CD4-positive, alpha-beta T cell treated with Interferon gamma for 1 hour (primary cell): ENCODE measurements around the gene TCF7L2.

Experiments
- DNase-seq: peaks from one replicate; pipeline ENCODE4 v3.0.0-alpha.2; 2020

The TCF7L2 gene

DNA sequence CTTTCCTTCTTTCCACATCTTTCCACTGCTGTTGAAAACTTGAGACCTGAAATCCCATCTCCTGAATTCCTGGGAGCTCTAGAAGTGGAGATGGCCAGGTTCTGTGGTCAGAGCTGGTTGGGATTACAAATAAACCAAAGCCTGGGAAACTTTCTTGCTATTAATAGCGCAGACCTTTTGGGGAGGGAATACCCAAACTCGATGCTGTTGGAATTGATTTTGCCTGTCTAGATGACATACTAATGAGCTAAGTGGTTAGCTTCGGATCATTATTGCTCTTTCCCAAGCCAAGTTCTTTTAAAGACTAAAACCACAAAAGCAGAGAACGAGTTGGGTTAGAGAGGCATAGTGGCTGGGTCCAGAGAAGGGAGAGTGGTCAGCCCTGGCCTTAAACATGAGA, 76.6 kb downstream of the TCF7L2 start:
- no peak for DNase-seq

DNA sequence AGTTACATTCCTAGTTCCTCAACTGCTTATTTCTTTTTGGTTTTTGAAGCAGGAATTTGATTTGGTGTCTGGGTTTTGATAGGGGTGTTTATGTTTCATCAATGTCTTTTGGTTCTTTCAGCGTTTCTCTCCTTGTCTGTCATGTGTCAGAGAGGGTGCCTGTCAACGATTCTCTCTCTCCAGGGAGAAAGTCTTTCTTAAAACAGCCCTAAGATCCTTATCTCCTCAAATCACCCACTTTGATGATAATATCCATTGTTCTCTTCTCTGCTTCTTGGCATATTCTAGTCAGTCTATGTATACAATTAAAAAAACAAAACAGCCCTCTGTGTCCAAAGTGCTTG, 77.2 kb downstream of the TCF7L2 start:
- DNase-seq: no peak

DNA sequence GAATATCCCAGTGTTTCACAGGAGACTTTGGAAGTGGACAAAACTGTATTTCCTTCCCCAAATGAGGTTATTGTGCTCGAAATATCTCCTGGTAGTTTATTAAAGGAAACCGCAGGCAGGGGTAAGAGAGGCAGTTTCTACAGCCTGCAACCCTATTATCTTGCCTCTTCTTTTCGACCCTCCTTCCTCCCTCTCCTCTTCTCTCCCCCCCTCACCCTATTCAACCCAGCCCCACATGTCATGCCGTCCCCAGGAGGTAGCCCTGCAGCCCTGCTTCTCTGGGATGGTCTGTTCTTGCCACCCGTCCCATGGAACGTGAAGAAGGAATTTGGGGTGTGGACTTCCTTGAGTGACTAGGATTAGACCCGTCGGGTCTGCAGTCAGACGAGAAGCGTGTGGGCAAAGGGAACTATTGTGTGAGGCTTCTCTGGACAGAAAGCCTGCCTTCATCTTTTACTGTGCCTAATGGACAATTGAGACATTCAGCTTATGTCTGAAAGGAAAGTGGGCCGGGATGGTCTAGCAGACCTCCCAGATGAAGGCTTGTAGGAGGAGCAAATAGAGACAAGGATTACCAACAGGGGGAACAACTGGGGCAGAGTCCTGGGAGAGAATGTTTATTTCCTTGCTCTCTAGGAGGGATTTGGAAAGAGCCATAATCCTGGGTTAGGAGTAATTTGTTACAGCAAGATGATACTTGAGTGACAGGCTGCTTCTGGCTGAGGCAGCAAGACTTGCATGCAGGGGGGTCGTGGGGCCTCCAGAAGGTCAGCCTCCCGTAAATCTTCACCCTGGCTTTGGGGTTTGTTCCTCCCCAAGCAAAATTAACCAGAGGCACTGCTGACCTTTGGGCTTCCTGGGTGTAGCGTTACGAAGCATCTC, 77.8 kb downstream of the TCF7L2 start:
- no peak for DNase-seq

DNA sequence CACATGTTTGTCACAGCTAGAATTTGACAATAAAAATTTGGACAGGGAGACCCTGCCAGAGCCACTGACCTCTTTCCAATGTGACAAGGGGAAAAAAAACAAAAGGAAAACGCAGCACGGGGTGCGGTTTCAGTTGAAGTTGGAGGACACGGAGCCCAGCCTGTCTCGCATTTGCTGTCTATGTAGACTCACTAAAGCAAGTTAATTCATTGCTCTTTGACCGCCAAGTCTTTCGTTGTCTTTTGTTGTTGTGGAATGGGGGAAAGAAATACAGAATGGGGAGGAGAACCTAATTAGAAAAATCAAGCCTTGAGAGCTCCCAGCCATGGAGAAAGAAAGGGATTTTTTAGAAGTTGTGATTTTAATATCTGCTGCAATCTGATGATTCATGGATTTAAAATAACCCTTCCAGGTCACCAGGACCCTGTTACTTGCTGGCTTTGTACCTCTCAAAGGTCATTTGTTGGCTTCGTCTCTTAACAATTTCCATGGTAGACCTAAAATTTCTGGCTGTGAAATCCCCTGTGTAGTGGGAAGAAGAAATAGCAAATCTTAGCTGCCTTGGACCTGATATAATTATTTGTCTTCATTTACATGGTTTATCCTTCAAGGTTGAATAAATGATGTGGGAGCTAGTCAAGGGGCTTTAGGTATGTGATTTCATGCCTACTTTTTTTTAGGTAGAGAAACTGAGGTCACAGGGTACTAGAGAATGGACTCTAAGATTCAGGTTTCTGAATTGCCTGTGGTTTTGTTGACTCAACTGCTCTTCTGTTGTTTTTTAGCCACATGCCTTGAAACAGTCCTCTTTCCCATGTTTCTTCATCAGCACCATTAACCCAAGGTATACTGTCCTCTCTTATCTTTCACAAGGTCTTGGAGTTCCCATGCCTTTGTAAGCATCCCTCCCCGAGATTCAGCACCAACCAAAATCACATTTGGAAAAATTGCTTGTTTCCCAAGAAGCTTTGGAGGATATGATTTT, 78.7 kb downstream of the TCF7L2 start:
- no peak for DNase-seq

DNA sequence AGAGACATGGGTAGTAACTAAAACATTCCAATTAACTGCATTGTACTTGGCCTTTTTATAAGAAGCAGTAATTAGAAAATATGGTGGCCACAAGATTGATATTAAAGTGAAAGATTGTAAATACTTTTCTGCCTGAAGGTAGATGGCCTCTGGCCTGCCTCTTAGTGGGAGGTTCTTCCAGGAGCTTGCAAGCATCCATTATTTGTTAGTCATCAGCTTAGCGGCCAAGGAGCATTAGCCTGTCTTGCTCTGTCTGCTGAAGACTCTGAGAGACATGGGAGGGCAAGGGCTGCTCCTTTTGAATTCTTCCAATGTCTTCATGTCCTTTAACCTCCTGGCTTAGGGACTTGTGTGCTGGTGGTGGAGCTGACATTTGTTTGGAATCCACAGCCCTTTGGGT, 80.4 kb downstream of the TCF7L2 start:
- DNase-seq: no peak

DNA sequence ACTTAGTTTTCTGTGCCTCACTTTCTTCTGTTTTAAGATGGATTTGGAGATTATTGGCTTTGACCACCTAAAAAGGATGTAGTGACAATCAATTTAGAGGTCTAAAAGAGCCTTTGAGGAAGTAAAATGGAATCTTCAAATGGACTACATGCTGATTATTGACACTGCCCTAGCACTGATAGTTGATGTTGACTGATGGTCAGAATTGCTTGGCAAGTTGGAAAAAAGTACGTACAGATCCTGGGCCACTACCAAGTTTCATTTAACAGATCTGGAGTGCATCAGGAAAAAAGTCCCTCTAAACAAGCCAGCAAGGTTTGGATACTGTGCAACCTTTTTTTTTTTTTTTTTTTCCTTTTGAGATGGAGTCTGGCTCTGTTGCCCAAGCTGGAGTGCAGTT, 81.1 kb downstream of the TCF7L2 start:
- no peak for DNase-seq

DNA sequence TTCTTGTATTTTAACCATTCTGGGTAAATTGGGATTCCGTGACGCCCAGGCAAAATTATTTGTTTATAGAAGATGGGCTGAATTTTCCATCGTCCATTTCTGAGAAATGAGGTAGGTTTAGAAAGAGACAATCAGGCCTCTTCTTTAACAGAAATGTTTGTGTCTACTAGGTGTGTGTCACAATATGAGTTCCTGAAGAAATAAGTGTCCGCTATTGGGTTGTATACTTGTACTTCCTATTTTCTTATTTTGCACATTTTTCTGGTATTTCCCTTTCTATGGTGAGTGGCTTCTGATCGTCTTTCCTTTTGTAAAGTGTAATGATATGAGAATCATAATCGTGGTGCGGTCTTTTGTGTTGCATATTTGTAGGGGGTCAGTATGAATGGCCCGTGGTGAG, 83.9 kb downstream of the TCF7L2 start:
- DNase-seq: no peak

DNA sequence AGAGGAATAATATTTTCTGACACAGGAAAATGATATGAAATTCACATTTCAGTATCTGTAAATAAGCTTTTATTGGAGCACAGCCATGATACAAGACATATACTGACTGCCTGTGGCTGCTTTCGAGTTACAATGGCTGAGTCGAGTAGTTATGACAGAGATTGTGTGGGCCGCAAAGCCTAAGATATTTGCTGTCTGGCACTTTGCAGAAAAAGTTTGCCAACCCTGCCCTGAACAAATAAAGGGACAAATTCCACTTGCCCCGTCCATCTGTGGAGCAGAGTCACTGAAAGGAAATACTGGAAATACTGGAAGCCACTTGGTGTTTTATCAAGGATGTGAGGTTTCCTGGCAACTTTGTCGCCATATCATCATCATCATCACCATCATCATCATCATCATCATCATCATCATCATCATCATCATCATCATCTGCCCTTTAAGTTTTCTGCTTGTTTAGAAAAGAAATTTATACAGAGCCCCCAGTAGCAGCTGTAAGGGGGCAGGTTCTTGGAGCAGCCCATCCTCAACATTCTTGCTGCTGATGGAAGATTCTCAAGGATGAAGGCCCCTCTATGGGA, 85.8 kb downstream of the TCF7L2 start:
- no peak for DNase-seq

DNA sequence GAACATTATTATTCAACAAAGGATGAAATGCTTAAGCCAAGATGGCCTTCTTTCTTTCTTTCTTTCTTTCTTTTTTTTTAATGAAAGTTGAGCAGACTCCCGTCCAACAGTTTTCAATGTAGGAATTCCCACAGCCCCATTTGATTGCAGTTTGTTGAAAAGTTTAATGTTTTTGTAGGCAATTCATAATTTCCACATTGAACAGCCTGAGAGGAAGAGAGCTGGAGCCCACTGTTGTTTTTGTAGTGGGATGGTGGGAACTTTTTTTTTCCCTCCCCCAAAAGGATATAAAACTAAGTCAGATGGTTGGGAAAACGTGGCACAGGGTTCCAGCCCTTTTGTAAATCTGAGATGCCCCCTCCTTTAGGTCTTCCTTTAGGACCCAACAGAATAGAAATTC, 86.6 kb downstream of the TCF7L2 start:
- no peak for DNase-seq

DNA sequence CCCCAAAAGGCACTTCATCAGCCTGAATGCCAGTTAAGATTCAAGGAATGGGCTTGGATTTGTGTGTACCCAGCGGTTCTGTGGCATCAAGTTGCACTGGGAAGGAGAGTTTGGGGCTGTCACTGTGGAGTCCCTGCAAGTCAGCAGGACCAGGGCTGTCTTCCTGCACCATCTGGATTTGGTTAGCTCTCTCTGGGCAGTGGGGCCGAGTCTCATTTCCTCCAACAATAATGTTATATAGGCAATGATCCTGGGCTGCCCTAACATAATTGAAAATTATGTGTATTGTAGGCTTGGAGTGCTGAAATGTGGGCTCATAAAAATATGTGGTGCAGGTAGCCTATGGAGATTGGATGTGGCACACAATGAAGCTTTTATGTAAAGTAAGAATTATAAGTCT, 87.2 kb downstream of the TCF7L2 start:
- DNase-seq: no peak

DNA sequence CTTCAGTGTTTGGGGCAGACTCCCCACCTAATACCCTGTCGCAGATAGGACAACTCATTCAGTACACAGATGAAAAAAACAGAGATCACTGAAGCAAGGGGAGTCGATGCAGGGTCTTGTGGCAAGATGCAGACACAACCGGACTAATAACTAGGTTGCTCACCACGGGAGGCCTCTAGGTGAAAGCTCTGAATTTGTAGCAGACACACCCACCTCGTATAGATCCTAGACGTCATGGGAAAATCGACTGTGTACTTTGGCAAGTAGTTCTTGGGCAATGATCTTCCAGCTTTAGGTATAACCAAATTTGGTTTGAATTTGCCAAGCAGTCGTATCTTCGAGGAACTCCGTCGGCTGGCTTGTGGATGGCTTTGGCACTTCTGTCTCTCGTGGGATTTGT, 88.1 kb downstream of the TCF7L2 start:
- DNase-seq: no peak

DNA sequence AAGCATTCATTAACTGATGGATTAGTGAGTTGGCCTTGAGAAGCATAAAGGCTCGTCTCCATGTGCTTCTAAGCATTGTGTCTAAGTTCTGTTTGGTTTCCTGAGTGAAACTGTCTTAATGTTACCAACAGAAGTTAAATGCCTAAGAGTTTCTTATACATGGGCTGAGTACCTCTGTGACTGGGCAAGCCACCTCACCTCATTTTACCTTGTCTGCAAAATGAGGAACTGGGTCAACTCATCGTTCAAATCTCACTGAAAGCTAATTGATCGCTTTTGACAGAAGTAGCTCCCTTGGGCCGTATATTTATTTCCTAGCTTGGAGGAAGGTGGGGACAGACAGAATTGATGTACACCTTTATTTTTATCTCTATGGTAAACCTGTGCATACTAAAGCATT, 88.9 kb downstream of the TCF7L2 start:
- DNase-seq: no peak

DNA sequence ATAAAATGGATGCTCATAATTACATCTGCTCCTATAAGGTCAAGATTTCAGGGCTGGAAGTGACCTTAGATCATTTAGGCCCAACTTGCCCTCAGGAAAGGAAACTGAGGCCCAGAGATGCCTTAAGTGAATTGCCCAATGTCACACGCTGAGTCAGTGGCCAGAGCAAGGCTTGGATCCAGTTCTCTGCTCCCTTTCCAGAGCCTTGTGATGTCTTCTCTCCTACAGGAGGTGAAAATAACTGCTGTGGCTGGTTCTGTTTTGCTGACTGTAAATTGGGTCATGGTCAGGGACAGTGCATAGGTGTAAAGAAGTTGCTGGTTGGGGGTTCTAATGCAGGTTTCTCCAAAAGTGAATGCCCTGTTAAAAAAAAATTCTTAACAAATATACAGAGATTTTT, 91.3 kb downstream of the TCF7L2 start:
- DNase-seq: no peak

DNA sequence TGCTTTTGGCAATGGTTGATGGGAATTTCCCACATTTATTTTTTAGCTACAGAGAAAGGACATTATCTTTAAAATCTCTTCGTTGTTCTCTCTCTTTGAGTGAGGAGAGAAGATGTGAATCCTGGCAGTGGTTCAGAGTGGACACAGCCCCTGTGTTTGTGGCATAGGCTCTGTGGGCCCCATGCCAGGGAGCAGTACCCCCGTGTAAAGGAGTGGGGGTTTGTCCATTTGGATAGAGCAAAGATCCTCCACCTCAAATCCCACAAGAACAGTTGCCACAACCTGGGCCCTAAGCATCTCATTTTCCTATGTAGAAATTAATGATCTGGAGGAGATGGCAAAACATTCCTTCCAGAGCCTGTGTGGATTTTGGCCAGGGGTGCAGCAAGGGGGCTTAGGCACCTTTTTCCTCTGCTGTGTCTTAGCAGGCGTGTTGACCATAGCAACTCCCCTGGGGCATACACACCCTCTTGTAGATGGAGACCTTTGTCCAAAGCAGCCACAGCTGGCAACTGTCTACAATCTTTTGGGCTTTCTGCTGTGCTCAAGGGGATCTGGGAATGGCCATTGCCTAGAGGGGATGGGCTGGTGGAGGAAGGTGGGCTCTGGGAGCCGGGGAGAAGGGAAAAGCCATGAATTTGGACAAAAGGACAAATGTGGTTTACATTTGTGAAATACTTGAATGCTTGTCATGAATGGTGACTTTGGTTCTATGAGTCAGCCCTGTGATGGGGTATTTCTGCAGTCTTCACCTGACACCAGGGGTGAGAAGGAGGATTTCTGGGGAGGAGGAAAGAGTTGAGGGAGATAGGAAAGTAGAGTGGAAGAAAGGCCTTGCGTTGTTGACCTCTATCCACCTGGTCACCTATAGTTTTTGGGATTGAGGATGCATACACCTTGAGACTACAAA, 92.0 kb downstream of the TCF7L2 start:
- DNase-seq: no peak

DNA sequence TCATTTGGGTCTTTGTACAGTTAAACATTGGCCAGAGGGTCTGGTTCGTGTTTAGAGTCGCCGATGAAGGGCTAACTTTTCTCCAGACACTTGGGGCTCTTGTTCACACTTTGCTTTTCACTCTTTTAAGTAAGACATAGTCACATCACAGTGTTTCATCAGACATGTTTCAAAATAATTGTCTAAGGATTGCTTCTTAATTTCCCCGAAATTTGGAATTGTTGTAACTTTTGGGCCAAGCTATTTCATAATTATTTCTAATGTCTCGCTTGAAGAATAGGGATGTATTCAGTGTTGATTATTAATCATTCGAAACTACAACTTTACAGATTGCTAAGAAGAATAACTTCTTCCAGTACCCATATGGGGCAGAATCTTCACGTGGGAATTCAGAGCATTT, 92.8 kb downstream of the TCF7L2 start:
- no peak for DNase-seq

DNA sequence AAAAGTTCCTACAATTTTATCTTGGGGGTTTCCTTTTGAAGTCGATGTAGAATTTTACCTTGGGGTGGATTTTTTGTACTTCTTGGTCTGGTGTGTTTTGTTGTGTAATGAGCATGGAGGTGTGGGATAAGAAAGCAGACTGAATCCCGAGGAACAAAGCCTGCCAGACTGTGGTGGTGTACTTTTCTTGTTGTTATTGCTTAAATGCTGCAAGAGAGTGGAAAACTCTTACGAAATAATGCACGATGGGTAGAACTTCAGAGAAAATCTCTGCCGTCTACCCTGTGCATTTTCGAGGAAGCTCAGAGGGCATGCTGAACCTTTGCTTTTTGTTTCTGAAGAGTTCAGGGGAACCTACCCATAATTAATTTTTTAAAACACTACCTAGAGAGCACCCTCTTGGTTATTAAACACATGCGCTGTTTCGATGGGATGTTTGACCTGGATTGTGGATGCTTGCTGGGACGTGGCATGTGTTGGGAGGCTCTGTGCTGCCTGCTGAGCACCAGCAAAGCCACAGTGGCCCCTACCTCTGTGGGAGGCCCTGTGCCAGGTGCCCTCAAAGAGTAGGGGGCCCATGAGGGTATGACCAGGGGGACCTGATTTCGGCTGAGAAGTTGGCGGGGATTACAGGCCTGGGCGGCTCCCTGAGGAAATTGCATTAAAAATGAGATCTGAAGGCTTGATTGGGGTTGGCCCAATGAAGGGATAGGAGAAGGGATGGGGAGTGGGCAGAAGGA, 94.1 kb downstream of the TCF7L2 start:
- no peak for DNase-seq

DNA sequence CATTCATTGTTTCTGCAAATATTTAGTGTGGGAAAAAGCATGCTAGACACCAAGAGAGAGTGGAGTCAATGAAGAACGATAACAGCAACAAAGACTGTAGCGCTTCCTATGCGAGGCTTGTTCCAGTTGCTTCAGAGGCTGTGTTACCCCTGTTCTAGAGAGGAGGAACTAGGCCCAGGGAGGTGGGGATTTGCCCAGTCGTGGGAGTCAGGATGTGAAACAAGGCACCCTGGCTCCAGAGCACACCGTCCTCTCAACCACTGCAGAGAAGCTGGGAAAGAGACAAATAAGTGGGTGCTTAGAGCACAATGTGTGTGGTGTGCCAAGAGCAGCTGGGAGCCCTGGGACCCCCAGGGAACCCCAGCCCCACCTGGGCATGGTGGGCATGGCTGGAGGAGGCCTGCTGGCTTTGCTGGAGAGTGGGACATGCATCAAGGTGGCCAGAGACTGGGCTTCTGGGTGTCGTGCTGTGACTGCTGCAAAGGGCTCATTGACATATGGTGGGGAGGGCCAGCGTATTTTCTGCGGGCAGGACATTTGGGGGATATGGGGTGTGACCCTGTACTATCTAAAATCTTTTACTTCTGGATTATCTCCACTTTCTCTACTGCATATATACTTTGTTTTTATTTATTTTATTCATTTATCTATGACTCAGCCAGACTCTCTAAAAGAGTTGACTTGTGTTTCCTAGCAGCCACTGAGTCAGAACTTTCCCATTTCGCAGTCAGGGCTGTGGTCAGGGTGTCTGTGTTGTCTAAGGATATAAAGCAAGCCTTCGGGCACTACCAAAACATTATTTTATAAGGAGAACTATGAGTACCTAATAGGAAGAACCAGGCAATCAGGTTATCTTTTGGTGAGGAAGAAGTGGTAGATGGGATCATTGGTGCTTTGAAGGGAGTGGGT, 95.4 kb downstream of the TCF7L2 start:
- DNase-seq: no peak

DNA sequence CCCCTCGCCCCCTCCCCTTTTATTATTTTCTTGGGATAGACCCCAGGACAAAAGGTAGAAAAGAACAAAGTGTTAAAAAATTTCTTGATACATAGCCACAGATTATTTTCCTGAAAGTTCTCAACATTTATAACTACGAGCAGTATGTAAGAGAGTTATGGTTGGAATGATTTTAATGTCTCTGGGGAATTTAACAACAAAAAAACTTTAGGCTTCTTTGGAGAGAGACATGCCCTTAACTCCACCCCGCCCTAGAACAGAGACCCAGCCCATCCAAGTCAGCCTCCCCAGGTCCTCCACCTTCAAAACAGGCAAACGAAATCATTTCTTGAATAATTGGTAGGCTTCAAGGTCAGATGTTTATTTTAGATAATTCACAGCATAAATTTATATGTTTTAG, 97.1 kb downstream of the TCF7L2 start:
- no peak for DNase-seq

DNA sequence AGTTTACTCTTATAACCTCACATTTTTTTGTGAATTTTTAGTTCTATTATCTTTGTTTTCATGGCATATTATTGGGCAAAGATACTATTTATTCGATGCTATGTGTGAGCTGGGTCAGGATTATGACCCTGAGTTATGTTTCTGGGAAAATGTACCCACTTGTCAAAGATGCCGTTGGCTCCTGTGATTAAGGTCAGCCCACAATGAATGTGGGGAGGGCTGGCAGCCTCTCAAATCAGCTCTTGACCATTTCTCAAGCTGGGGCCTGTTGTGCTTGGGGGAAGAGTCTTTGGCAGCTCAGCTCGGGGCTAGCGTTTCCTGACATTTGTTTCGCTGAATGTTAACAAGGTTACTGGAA, 97.5 kb downstream of the TCF7L2 start:
- no peak for DNase-seq

DNA sequence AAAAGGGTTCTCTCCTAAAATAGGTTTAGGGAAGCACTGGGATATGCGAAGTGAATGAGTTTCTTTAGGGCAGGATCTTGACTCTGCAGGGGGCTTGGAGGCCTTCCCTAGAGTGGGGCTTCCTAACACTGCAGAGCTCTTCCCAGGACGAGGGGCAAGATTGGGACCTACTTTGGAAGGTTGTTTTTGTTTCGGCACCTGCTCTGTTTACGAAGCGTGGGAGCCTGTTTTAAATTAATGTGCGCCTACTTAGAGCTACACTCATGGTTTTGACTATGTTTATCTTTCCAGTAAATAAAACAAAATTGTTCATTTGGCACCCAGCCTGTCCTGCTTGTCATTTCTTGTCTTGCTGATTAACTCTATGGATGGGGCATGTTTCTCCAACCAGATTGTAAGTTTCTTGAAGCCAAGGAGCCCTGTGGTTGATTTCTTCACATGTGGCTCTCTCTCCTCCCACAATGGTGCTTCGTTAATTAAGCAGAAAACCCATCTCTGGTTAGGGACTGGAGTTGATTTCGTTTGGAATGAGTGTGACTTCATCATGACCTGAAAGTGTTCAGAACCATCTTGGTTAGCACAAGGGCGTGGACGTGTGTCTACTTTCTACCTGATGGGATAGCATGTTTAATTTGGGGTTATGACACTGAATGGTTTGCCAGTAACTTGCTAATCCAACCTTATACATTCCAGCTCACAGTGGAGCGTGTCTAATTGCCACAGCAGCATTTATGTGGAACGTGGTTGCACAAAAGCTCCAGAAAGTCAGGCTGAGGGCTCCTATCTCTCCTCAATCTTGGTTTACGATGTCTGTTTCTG, 98.1 kb downstream of the TCF7L2 start:
- no peak for DNase-seq
